ENCODE data around the gene PLIN4. TPM values are rescaled to one million over a fixed set of nuclear protein-coding genes. Genes with fewer than 3 reads are reported as not detected.
A peak's percentile ranks its signal among the peaks of the same experiment; 100 is the strongest.

The PLIN4 gene
- total and polyA plus RNA-seq, 8 donors, result 0.88 to 4.0 (median 1.1) TPM

GRCh38 chr19:4550479-4551050 lies 32.3 kb upstream of the PLIN4 start:
- no peak overlapping the region for H3K4me3 ChIP-seq
- DNase-seq (no peak), ATAC-seq (no peak)
- H3K27ac ChIP-seq, result no peak overlapping the region
- peaks cover 0 to 91% of the 10 kb centered on the region in 2 donors for H3K36me3 ChIP-seq
- no peaks in the 10 kb centered on the region for H3K27me3 ChIP-seq
- no peaks in the 10 kb centered on the region for H3K9me3 ChIP-seq
- no peak for TF ChIP-seq CTCF (IDR thresholded peaks at IDR 0.05)
- intact Hi-C loops (cut with DNase I), result no loop called here
- H3K4me1 ChIP-seq, result peaks cover 0 to 21% of the 10 kb centered on the region in 2 donors

GRCh38 chr19:4550018-4550417 lies 31.7 kb upstream of the PLIN4 start:
- TF ChIP-seq CTCF (IDR thresholded peaks at IDR 0.05), result no peak
- no peak overlapping the region for H3K27ac ChIP-seq
- H3K27me3 ChIP-seq, result no peaks in the 10 kb centered on the region
- intact Hi-C loops (cut with DNase I), result no loop called here
- no peaks in the 10 kb centered on the region for H3K9me3 ChIP-seq
- DNase-seq, result no peak
- ATAC-seq, result no peak
- peaks cover 0 to 91% of the 10 kb centered on the region in 2 donors for H3K36me3 ChIP-seq
- H3K4me1 ChIP-seq, result peaks cover 0 to 21% of the 10 kb centered on the region in 2 donors
- no peak overlapping the region for H3K4me3 ChIP-seq

GRCh38 chr19:4548238-4548584 lies 29.9 kb upstream of the PLIN4 start:
- no peak for TF ChIP-seq CTCF (IDR thresholded peaks at IDR 0.05)
- intact Hi-C loops (cut with DNase I), result no loop called here
- no peak for ATAC-seq
- no peak overlapping the region for H3K4me3 ChIP-seq
- no peak overlapping the region for H3K27ac ChIP-seq
- H3K4me1 ChIP-seq, result peaks cover 0 to 34% of the 10 kb centered on the region in 2 donors
- H3K36me3 ChIP-seq, result peaks cover 0 to 88% of the 10 kb centered on the region in 2 donors
- DNase-seq, result no peak
- no peaks in the 10 kb centered on the region for H3K27me3 ChIP-seq
- no peaks in the 10 kb centered on the region for H3K9me3 ChIP-seq

- H3K36me3 ChIP-seq, result peaks cover 0 to 81% of the 10 kb centered on the region in 2 donors
- no peaks in the 10 kb centered on the region for H3K9me3 ChIP-seq
Measured at GRCh38 chr19:4547303-4548237, 29.3 kb upstream of the PLIN4 start.

More at GRCh38 chr19:4547303-4548237, 29.3 kb upstream of the PLIN4 start:
- ATAC-seq (peak; percentile 77), DNase-seq (peak in 1 of 4 donors; percentile 68)
- peaks cover 0 to 39% of the 10 kb centered on the region in 2 donors for H3K4me1 ChIP-seq
- TF ChIP-seq CTCF (IDR thresholded peaks at IDR 0.05), result peak in 1 of 2 donors; percentile 38
- H3K4me3 ChIP-seq, result no peak overlapping the region
- H3K27ac ChIP-seq, result no peak overlapping the region
- no peaks in the 10 kb centered on the region for H3K27me3 ChIP-seq
- intact Hi-C loops (cut with DNase I), result no loop called here

All from left lung (tissue), 10 donors.